GM19043 (cell line): ENCODE measurements around the gene CA10.

Experiments
- ATAC-seq: cut with Tn5 transposase; IDR thresholded peaks from one replicate; pipeline ENCODE4 v1.9.1; 2021; ENCODE audit warnings: low read depth; ENCODE audit not compliant: unreplicated experiment

CA10 gene

DNA sequence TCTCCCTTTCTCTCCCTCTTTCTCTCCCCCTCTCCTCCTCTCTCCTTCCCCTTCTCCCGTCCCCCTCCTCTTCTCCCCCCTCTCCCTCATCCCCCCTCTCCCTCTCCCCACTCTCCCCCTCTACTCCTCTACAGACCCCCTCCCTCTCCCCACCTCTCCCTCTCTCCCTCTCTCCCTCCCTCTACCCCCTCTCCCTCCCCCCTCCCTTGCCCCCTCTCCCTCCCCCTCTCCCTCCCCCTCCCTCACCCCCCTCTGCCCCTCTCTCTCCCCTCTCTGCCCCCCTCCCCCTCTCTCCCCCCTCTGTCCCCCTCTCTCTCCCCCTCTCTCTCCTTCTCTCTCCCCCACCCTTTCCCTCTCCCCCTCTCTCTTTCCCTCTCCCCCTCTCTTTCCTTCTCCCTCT lies 545.3 kb downstream of the CA10 start:
- no peak for ATAC-seq

DNA sequence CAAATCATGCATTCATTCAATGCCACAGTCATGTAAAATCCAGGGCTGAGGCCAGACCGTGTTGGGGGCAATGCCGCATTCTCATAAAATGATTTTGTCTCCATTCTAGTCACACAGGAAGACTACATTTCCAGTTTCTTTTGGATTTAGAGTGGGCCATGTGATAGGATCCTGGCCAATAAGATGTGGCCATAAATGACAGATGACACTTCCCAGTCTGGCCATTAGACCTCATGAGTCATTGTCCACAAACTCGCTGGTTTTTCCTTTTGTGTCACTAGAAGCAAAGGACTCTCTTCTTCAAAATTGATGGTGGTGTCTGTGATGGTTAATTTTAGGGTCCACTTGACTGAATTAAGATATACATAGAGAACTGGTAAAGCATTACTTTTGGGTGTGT lies 545.8 kb downstream of the CA10 start:
- ATAC-seq = no peak

DNA sequence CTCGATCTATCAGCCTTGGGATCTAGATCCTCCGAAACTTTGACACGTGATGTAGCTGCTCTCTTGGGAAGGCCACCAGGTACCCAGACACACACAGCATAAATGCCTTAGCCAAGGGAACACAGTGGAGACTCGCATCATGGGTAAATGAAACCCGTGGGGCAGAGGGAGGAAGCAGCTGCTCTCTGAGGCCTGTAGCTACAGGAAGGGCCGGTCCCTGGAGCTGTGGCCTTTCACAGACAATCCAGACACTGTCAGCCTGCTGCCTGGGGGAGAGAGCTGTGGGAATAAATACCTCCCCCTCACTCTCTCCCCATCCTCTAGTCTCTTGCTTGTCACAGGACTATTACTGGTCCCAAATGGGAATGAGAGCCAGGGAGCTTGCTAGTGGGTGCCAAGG lies 546.9 kb downstream of the CA10 start:
- ATAC-seq = no peak

DNA sequence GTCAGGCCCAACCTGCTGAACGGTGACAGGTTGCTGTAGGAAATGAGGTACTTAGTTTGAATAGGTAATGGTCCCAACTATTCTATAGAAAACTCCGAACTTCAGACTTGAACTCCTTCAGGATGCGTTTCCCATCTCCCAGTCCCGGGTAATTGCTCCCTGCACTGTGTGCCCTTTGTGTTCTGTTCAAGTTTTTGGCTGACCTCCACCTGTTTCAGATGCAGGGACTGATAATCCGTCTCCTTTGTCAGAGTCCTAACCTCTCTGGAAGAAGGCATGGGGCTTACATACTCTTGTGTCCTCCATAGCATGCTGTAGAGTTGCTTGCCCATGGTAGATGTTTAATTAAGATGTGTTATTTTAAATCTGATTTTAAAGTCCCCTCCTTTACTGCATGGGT lies 547.7 kb downstream of the CA10 start:
- no peak for ATAC-seq

DNA sequence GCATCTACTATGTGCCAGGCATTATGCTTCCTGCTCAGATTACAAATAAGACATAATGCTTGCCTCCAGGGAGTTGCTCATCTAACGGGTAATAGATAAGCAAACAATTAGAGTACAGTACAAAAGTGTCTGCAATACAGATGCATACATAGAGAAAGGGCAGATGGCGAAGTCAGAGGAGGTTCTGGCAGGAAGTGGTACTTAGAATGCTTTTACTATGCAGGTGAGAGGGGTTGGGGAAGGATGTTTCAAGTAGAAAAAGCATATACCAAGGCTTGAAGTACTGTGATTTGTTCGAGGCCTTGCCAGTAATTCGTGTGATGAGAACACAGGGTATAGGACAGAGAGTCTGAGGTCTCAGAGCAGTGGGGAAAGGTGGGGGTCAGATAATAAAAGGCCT lies 548.4 kb downstream of the CA10 start:
- ATAC-seq = no peak

DNA sequence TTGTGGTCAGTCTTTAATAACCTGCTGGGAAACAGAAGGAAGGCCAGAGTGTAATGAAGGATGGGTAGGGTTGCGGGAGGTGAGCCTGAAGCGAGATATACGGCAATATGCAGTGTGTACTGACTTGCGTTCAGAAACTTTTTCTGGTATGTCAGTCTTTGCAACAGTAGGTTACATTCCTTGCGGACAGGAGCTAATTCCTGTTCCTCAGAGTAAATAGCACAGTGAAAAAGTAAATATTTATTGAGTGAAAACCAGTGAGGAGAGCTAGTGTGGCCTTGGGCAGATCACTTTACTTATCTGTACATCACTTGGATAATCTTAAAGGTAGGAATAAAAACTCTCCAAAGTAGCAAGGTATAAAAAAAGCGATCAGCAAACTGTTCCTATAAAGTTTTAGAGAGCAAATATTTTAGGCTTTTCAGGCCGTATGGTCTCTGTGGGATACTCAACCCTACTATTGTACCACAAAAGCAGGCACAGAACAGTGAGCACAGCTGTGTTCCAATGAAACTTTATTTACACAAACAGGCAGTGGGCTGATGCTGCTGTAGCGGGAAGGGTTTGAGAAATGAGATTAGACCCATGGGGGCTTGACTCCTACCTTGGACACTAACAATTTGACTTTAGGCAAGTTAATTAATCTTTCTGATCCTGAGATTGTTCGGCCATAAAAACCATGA lies 550.1 kb downstream of the CA10 start:
- ATAC-seq = no peak

DNA sequence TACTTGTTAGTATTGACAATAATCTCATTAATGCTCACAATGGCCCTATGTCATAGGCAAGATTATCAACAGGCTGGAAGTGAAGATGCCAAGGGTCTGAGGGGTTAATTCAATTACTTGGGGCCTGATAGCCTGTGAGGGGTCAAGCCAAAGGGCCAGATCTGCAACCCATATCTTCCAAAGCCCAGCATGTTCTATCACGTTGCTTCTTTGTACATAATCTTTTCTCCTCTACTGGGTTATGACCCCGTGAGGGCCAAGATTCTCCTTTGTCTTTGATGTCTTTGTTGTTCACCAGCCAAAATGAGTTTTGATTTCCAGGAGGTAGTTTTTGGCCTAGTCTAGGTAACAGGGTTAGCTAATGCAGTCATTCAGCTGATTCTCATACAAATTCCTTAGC lies 551.0 kb downstream of the CA10 start:
- no peak for ATAC-seq

DNA sequence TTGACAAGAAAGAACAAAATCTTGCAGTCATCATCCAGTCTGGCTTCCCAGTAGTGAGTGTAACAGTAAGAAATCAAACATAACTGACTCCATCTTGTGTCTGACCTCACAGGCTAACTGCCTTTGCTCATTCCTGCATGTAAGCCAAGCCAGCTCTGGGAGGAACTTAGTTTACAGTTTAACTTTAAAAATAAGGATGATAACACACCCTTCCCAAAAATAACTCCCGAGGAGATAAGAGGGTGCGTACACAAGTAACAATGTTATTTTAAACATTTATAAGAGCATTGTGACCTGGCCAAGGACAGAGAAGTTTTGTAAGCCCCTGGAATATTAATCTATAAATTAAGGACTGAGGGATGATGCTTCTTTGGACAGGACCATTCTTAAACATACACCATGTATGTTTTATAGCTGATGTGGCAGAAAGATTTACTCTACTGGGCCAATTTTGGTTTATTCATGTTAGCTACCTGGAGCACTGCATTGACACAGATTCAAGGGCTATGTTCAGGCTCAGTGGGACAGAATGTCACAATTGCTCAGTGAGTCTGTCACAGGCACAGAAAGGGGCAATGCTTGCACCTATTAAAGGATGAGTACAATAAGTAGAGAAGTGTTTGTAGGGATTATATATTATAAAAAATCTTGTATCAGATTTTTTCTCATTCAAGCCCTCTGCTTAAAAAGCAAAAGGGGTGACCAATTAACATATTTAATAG lies 554.1 kb downstream of the CA10 start:
- no peak for ATAC-seq

DNA sequence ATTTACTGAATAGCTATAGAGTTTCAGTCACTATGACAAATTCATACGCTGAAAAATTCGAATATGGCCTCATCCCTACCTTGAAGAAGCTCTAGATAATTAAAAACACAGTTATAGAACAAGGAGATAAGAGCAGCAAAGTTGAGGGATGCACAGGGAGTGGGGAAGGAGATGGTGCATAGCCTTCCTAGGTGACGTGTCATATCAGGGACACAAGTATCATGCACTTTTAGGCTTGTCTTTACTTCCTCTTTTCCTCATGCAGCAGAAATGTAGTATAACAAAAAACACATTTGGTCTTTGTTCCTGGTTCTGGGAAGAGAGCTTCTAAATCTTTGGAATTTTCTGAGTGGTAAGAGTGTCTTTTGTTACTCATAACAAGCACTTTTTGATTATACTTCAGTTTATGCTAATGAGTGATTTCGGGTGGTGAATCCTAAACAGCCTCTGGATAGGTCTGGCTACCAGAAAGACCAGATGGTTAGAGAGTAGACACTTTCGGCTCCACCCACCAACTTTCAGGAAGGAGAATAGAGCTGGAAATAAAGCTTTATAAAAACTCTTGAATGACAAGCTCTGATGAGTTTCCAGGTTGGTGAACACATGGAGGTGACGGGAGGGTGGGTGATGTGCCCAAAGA lies 556.8 kb downstream of the CA10 start:
- no peak for ATAC-seq

DNA sequence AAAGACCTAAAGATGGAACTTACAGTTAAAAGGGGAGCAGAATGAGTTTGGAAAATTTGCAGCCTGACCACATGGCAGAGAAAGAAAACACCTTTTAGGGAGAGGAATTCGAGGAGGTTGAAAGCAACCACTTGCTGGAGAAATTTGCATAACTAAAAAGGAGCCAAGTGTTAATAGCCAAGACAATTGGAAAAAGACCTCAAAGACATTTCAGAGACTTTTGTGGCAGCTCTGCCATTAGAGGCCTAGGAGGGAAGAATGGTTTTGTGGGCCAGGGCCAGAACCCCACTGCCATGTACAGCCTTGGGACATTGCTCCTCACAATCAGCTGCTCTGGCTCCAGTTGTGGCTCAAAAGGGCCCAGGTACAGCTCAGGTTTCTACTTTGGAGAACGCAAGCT lies 559.7 kb downstream of the CA10 start:
- ATAC-seq = no peak

DNA sequence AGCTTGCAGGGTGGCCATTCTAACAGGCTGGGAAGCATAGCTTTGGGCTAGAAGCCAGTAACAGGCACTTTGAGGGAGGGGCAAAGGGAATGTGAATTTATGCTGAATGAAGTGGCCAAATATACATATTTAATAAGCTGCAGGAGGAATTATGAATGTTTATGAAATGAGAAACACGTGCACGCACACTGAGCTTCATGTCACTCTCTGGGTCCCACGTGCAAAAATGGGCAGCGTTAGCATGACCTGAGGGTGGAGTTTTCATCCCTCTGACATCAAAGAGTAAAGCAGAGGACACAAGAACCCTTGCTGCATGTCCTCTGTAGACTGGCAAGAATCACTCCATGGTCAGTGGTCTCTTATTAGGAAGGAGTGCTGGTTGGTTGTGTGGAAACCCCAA lies 561.2 kb downstream of the CA10 start:
- ATAC-seq = no peak

DNA sequence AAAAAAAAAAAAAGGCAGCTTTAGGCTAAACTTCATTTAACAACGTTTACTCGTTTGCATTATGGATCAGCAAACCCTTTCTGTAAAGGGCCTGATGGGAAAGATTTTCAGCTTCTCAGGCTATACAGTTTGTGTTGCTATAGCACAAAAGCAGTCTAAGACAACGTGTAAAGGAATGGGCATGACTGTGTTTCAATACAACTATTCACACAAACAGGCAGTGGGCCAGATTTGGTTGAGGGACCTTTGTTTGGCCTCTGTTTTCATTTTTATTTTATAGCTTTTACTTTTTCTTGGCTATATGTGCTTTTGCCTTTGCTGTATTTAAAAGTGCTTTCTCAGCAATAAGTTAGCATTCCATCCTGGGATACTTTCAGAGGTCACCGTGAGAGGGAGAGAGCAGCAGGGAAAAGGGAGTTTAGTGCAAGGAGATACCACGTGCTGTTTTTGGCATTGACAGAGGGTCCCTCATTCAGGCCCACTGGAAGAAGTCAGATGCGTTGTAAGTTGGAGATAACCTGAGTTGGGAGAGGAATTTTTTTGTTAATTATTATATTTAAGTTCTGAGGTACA lies 562.6 kb downstream of the CA10 start:
- ATAC-seq = no peak

DNA sequence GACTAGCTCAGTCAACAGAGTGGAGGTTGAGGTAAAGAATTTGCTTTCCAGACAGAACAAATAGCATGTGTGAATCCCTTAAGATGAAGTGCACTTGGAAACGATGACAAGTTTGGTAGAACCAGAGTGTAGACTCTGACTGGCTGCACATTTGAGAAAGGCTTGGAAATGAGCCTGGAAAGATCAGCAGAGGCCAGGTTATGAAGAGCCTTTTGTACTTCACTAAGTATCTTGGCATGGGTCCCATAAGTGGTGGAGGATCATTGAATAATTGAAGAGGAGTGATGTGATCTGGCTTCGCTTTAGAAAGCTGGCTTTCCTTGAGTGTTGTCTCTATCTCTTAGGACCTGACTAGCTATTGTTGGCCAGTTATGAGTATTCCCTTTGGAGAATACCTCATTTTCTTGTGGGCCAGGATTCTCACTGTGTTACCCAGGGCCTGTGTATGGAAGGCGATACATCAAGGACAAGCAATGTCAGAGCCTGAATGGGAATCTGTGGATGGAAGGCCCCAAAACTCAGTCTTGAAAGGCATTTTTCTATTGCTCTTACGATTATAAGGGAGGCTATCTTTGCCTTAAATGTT lies 568.4 kb downstream of the CA10 start:
- no peak for ATAC-seq

DNA sequence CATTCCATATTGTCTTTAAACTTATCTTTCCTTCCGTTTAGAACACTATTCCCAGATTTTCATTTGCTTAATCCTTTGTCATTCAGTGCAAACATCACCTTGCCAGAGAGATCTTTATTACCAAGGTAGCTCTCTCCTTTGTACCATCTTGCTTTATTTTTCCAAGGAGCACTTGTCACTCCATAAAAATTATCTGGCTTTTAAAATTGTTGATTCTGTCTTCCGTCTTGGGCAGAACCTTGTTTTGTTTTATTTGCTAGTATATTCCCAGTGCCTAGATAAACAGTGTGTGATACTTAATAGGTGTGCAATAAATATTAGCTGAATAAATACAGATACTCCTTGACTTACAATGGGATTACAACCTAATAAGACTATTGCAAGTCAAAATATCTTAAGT lies 570.5 kb downstream of the CA10 start:
- ATAC-seq = no peak

DNA sequence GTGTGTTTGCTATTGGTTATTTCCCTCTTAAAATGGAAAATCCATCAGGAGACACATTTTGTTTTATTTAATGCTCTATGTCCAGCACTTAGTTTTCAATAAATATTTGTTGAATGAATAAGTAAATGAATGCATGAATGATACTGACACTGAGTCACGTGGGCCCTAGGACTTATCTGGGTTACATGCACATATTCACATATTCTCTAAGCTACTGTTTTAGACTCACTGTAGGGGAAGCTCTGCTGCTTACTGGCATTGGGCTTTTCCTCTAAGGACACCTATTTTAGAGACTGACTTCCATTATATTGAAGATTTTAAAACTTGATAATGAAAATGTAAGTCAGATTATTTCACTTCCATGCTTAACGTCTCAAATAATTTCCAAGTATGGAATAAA lies 571.0 kb downstream of the CA10 start:
- ATAC-seq = no peak

DNA sequence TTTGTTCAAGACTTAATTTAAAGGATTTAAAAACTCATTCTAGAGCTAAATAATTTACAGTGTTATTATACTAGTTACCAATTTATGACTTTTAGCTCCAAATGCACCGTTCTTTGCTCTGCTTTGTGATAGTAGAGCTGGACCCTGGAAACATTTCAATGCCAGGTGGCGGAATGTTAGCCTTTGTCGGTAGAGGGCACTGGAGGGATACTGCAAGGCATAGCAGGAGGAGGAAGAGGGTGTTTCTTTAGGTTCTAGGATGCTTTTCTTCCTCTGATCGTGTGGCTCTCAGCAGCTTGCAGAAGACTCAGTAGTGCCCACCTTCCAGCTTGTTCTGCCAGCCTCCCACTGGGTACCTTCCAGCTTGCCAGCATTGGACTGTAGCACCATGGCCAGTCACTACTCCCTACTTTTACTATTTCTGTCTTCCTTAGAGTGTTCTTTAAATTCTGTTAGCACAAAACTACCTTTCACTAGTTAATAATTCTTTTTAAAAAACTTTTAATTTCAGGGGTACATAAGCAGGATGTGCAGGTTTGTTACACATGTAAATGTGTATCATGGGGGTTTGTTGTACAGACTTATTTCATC lies 572.9 kb downstream of the CA10 start:
- ATAC-seq = no peak

DNA sequence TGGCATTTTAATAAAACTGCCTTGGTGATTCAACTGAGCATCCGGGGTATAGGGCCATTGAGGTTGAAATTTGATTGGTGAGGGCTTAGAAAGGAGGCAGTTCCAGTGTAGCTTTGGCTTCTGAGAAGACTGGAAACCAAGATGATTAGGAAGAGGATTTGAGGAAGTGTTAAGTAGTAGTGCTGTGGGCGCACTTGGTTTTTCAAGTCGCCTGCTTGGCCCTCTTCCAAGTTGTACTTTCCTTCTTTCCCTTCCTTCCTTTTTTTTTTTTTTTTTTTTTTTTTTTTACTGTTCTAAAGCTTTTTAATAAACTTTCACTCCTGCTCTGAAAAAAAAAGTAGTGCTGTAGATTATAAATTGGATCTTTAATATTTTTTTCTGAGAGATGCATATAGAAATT lies 577.6 kb downstream of the CA10 start:
- no peak for ATAC-seq
